NCI-H1417 (cell line): ENCODE measurements around the gene NEURL3.
"Not testable (repeated sequence)": the region's sequence is repeated elsewhere in the genome, so short reads cannot be mapped to it uniquely, and the experiment has no call there.

Experiments
- DNase-seq, 3 experiments: peaks; one replicate each; lab custom pipeline; 2025; lab: John Stamatoyannopoulos, UW

The NEURL3 gene

GRCh38 chr2:96505231-96505889 lies at the start of gene NEURL3:
TSS of gene NEURL3 (minus strand) at chr2:96505357. CDS start at chr2:96505286, 71 bp downstream.
- no peak for DNase-seq

- DNase-seq, result peak; percentile 15 to 38 (median 18)
Observed at GRCh38 chr2:96554293-96555145, 49.4 kb upstream of the NEURL3 start.

GRCh38 chr2:96553957-96554292 lies 48.8 kb upstream of the NEURL3 start:
- not testable (repeated sequence) for DNase-seq

GRCh38 chr2:96553176-96553956 lies 48.2 kb upstream of the NEURL3 start:
- DNase-seq, result no peak

GRCh38 chr2:96552315-96553175 lies 47.4 kb upstream of the NEURL3 start:
- DNase-seq, result no peak

- no peak for DNase-seq
Observed at GRCh38 chr2:96551605-96552314, 46.6 kb upstream of the NEURL3 start.

GRCh38 chr2:96550787-96551604 lies 45.8 kb upstream of the NEURL3 start:
- no peak for DNase-seq

GRCh38 chr2:96549967-96550786 lies 45.0 kb upstream of the NEURL3 start:
- DNase-seq, result no peak

GRCh38 chr2:96549466-96549785 lies 44.3 kb upstream of the NEURL3 start:
- no peak for DNase-seq

- no peak for DNase-seq
Observed at GRCh38 chr2:96548558-96549465, 43.7 kb upstream of the NEURL3 start.

GRCh38 chr2:96547731-96548171 lies 42.6 kb upstream of the NEURL3 start:
- DNase-seq, result no peak

- DNase-seq, result no peak
Observed at GRCh38 chr2:96547203-96547641, 42.1 kb upstream of the NEURL3 start.

GRCh38 chr2:96546797-96547196 lies 41.6 kb upstream of the NEURL3 start:
- DNase-seq, result no peak

GRCh38 chr2:96546321-96546720 lies 41.2 kb upstream of the NEURL3 start:
- DNase-seq, result no peak

GRCh38 chr2:96542357-96542977 lies 37.3 kb upstream of the NEURL3 start:
- no peak for DNase-seq

GRCh38 chr2:96541398-96542152 lies 36.4 kb upstream of the NEURL3 start:
- DNase-seq, result no peak

- no peak for DNase-seq
Observed at GRCh38 chr2:96540136-96540535, 35.0 kb upstream of the NEURL3 start.
